Measurements from ENCODE around the gene FLVCR2.

The FLVCR2 gene, protein sequence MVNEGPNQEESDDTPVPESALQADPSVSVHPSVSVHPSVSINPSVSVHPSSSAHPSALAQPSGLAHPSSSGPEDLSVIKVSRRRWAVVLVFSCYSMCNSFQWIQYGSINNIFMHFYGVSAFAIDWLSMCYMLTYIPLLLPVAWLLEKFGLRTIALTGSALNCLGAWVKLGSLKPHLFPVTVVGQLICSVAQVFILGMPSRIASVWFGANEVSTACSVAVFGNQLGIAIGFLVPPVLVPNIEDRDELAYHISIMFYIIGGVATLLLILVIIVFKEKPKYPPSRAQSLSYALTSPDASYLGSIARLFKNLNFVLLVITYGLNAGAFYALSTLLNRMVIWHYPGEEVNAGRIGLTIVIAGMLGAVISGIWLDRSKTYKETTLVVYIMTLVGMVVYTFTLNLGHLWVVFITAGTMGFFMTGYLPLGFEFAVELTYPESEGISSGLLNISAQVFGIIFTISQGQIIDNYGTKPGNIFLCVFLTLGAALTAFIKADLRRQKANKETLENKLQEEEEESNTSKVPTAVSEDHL

DNA sequence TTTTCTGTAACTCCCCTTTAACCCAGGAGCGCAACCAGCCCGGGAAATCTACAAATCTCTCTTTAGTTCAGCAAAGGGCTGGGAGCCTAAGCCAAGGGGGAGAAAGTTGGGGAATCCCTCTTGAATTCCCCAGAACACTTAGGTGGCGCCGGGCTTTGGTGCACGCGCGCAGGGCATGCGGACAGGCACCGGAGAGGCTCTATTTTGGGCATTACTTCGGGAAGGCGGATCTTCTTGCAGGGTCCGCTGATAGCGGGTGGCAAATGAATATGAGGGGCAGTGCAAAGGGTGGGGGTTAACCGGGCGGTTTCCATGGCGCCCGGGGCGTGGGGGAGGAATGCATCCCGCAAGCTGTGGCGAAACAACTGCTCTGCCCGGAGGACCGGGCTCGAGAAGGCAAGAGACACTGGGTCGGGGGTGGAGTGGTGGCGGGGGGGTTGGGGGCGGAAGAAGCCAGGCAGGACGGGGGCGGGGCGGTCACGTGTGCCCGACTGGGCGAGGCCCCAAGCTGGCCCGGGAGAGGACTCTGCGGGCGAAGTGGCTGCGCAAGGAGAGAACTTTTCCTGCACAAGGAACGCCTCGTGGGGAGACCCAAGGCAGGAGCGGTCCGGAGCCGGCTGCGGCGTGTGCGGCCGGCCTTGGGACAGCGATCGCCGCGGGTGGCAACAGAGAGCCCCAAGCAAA lies at the start of gene FLVCR2:
Gene FLVCR2, plus strand, starts transcription at position 519 of the 684 bp plus-strand sequence. CDS start 353 bp downstream, outside the sequence.
- no peak for TF ChIP-seq ZNF274 (IDR thresholded peaks at IDR 0.05; ENCODE audit: low read depth, low read length)
- TF ChIP-seq SUZ12 (IDR thresholded peaks at IDR 0.05; ENCODE audit: extremely low read depth, insufficient read depth, insufficient read length): no peak
- TF ChIP-seq YY1 (IDR thresholded peaks at IDR 0.05; ENCODE audit: insufficient read depth, insufficient read length): no peak
- Histone ChIP-seq H3K9ac (ENCODE audit: insufficient read length, low read depth) (peak within 1 kb of the TSS; percentile 62), H3K9me3 (ENCODE audit: insufficient read depth, low read length) (no peaks in the 10 kb centered on the region), H3K36me3 (ENCODE audit: insufficient read depth, insufficient read length, low read length) (no peaks in the 10 kb centered on the region), H3K4me1 (ENCODE audit: insufficient read depth, insufficient read length) (peaks cover 2% of the 10 kb centered on the region), H3K27me3 (ENCODE audit: insufficient read depth, insufficient read length) (no peaks in the 10 kb centered on the region), H3K4me3 (ENCODE audit: insufficient read length, low read depth) (peak within 1 kb of the TSS; percentile 39)
- no peak for DNase-seq (ENCODE audit: low read depth, low spot score)

DNA sequence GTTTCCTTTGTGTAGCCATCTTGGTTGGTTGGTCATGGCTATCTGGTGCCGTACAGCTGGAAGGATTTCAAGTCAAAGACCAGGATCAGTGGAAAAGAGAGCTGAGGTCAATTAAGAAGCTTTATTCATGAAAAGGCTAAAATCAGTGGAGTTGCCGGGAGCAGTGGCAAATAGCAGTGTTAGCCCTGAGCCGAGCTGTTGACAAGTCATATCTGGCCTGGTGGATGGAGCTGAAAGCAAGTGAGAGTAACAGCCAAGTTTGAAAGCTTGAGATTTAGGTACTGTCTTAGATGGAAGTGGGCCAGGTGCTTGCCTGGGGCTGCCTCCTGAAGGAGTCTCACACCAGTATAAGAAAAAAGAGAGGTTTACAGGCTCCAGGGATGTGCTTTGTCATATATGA lies 47.2 kb upstream of the FLVCR2 start:
- no peak for DNase-seq (ENCODE audit: low read depth, low spot score)
- H3K36me3 ChIP-seq (ENCODE audit: insufficient read depth, insufficient read length, low read length): no peaks in the 10 kb centered on the region
- no peaks in the 10 kb centered on the region for H3K4me1 ChIP-seq (ENCODE audit: insufficient read depth, insufficient read length)
- no peak overlapping the region for H3K9ac ChIP-seq (ENCODE audit: insufficient read length, low read depth)
- TF ChIP-seq YY1 (IDR thresholded peaks at IDR 0.05; ENCODE audit: insufficient read depth, insufficient read length): no peak
- no peak for TF ChIP-seq ZNF274 (IDR thresholded peaks at IDR 0.05; ENCODE audit: low read depth, low read length)
- no peak for TF ChIP-seq SUZ12 (IDR thresholded peaks at IDR 0.05; ENCODE audit: extremely low read depth, insufficient read depth, insufficient read length)
- no peaks in the 10 kb centered on the region for H3K9me3 ChIP-seq (ENCODE audit: insufficient read depth, low read length)
- no peak overlapping the region for H3K4me3 ChIP-seq (ENCODE audit: insufficient read length, low read depth)
- no peaks in the 10 kb centered on the region for H3K27me3 ChIP-seq (ENCODE audit: insufficient read depth, insufficient read length)

DNA sequence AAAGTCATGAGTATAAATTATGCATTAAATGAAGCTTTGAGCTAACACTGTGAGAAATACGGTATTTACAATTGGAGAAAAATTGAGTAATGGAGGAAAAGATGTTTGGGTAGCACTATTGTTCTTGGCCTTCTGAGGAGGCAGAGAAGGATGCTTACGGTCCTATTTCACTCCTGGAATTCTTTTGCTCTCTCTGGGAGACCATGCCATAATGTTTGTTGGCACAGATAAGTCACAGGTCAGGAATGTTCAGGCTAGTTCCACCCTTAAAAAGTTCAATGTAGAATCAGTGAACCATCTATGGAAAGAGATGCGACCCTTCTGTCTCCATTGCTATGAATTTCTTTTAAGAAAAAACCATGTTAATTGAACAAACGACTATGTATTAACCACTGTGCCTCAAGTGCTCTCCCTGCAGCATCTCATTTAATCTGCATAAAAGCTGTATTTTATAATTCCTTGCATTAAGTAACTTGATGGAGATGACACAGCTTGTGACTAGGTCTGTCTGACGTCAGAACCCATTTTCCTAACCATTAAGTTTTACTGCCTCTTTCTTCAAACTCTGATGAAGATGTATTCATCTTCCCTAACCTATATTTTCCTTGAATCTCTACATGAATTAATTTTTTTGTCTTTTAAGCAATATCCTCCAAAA lies 46.6 kb upstream of the FLVCR2 start:
- H3K4me1 ChIP-seq (ENCODE audit: insufficient read depth, insufficient read length): no peaks in the 10 kb centered on the region

DNA sequence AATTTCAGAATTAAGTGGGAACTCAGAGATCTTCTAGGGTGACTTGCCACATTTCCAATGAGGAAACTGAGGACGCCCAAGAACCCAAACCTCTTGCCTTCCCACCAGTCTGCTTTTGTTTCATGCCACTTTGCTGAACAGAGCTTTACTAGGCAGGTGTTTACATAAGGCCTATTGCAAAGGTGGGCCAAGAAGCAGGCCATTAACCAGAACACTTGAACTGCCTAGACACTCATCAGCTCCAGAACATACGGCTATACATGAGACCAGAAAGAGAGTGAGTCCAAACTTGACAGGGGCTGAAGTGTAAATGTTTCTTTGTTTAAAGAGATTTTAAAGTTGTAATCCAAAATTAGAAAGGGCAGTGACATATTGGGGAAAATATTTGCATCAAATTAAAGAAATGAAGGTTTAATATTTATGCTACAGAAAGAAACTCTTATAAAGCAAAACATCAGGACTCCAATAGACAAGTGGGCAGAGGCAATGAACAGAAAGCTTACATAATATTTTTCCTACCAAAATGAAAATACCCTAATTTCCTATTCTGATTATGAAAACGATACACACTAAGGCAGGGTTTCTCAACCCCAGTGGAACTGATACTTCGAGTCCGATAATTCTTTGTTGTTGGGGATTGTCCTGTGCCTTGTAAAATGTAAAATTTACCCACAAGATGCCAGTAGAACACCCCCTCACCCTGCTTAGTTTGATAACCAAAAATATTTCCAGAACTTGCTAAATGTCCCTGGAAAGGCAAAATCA lies 44.4 kb upstream of the FLVCR2 start:
- no peak for DNase-seq (ENCODE audit: low read depth, low spot score)
- Histone ChIP-seq H3K4me1 (ENCODE audit: insufficient read depth, insufficient read length) (no peaks in the 10 kb centered on the region), H3K4me3 (ENCODE audit: insufficient read length, low read depth) (no peak overlapping the region), H3K27me3 (ENCODE audit: insufficient read depth, insufficient read length) (no peaks in the 10 kb centered on the region), H3K9me3 (ENCODE audit: insufficient read depth, low read length) (no peaks in the 10 kb centered on the region), H3K36me3 (ENCODE audit: insufficient read depth, insufficient read length, low read length) (no peaks in the 10 kb centered on the region), H3K9ac (ENCODE audit: insufficient read length, low read depth) (no peak overlapping the region)
- no peak for TF ChIP-seq YY1 (IDR thresholded peaks at IDR 0.05; ENCODE audit: insufficient read depth, insufficient read length)
- TF ChIP-seq SUZ12 (IDR thresholded peaks at IDR 0.05; ENCODE audit: extremely low read depth, insufficient read depth, insufficient read length): no peak
- TF ChIP-seq ZNF274 (IDR thresholded peaks at IDR 0.05; ENCODE audit: low read depth, low read length): no peak

More for the DNA sequence above, 46.6 kb upstream of the FLVCR2 start:
- no peak overlapping the region for H3K9ac ChIP-seq (ENCODE audit: insufficient read length, low read depth)
- H3K27me3 ChIP-seq (ENCODE audit: insufficient read depth, insufficient read length): no peaks in the 10 kb centered on the region
- no peak overlapping the region for H3K4me3 ChIP-seq (ENCODE audit: insufficient read length, low read depth)
- TF ChIP-seq SUZ12 (IDR thresholded peaks at IDR 0.05; ENCODE audit: extremely low read depth, insufficient read depth, insufficient read length): no peak
- TF ChIP-seq ZNF274 (IDR thresholded peaks at IDR 0.05; ENCODE audit: low read depth, low read length): no peak
- TF ChIP-seq YY1 (IDR thresholded peaks at IDR 0.05; ENCODE audit: insufficient read depth, insufficient read length): no peak
- DNase-seq (ENCODE audit: low read depth, low spot score): no peak
- H3K36me3 ChIP-seq (ENCODE audit: insufficient read depth, insufficient read length, low read length): no peaks in the 10 kb centered on the region
- no peaks in the 10 kb centered on the region for H3K9me3 ChIP-seq (ENCODE audit: insufficient read depth, low read length)

DNA sequence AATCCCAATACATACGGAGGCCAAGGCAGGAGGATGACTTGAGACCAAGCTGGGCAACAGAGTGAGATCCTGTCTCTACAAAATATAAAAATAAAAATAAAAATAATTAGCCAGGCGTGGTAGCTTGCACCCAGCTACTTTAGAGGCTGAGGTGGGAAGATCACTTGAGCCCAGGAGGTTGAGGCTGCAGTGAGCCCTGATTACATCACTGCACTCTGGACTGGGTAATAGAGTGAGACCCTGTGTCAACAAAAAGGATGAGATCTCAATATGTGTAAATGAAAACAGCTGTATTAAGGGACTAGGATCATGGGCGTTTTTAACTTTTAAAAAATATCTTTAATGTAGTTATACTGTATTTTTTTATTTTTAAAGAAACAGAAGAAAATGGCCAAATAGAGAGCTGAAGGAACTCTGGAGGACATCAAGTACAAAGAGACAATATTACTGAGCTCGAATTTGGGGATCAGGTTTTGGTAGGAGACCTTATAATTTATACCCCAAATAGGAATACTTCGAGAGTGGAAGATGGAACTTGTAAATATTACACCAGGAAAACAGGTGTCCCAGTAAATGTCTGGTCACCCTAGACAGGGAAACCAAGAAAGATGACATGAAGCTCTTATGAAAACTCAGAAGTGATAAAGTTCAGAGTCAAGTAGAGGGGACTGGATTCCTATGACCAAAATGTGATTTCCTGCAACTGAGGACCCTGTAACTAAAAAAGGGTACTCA lies 43.1 kb upstream of the FLVCR2 start:
- H3K9ac ChIP-seq (ENCODE audit: insufficient read length, low read depth): no peak overlapping the region
- H3K4me1 ChIP-seq (ENCODE audit: insufficient read depth, insufficient read length): no peaks in the 10 kb centered on the region
- TF ChIP-seq YY1 (IDR thresholded peaks at IDR 0.05; ENCODE audit: insufficient read depth, insufficient read length) (no peak), SUZ12 (IDR thresholded peaks at IDR 0.05; ENCODE audit: extremely low read depth, insufficient read depth, insufficient read length) (no peak), ZNF274 (IDR thresholded peaks at IDR 0.05; ENCODE audit: low read depth, low read length) (no peak)
- H3K4me3 ChIP-seq (ENCODE audit: insufficient read length, low read depth): no peak overlapping the region
- H3K36me3 ChIP-seq (ENCODE audit: insufficient read depth, insufficient read length, low read length): no peaks in the 10 kb centered on the region
- DNase-seq (ENCODE audit: low read depth, low spot score): no peak
- no peaks in the 10 kb centered on the region for H3K27me3 ChIP-seq (ENCODE audit: insufficient read depth, insufficient read length)
- H3K9me3 ChIP-seq (ENCODE audit: insufficient read depth, low read length): no peaks in the 10 kb centered on the region

DNA sequence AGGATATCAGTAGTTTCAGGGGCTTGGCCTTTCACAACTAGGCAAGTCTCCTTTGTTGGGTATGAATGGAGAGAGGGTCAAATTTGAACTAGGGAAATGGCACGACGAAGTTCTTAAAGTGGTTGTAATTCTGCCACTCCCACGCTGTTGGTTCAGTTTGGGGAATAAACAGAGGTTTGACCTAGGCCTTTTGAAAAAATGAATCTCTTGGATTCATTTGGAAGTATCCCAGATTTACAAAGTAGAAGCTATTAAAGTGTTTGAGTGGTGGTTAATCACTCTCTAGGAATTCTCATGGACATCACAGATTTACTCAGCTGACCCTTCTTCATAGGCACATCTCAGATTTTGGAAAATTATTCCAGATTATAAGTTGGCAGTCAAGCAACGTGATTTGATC lies 41.3 kb upstream of the FLVCR2 start:
- Histone ChIP-seq H3K4me1 (ENCODE audit: insufficient read depth, insufficient read length) (no peaks in the 10 kb centered on the region), H3K4me3 (ENCODE audit: insufficient read length, low read depth) (no peak overlapping the region), H3K9me3 (ENCODE audit: insufficient read depth, low read length) (no peaks in the 10 kb centered on the region), H3K36me3 (ENCODE audit: insufficient read depth, insufficient read length, low read length) (no peaks in the 10 kb centered on the region), H3K9ac (ENCODE audit: insufficient read length, low read depth) (no peak overlapping the region), H3K27me3 (ENCODE audit: insufficient read depth, insufficient read length) (no peaks in the 10 kb centered on the region)
- no peak for DNase-seq (ENCODE audit: low read depth, low spot score)
- TF ChIP-seq SUZ12 (IDR thresholded peaks at IDR 0.05; ENCODE audit: extremely low read depth, insufficient read depth, insufficient read length) (no peak), ZNF274 (IDR thresholded peaks at IDR 0.05; ENCODE audit: low read depth, low read length) (no peak), YY1 (IDR thresholded peaks at IDR 0.05; ENCODE audit: insufficient read depth, insufficient read length) (no peak)

Measured in NT2/D1 (cell line).